Measurements from ENCODE around the gene TMCO6.

- peak in 1 of 2 donors; percentile 50 for TF ChIP-seq POLR2A (IDR thresholded peaks at IDR 0.05)
- TF ChIP-seq, protein P1, sequence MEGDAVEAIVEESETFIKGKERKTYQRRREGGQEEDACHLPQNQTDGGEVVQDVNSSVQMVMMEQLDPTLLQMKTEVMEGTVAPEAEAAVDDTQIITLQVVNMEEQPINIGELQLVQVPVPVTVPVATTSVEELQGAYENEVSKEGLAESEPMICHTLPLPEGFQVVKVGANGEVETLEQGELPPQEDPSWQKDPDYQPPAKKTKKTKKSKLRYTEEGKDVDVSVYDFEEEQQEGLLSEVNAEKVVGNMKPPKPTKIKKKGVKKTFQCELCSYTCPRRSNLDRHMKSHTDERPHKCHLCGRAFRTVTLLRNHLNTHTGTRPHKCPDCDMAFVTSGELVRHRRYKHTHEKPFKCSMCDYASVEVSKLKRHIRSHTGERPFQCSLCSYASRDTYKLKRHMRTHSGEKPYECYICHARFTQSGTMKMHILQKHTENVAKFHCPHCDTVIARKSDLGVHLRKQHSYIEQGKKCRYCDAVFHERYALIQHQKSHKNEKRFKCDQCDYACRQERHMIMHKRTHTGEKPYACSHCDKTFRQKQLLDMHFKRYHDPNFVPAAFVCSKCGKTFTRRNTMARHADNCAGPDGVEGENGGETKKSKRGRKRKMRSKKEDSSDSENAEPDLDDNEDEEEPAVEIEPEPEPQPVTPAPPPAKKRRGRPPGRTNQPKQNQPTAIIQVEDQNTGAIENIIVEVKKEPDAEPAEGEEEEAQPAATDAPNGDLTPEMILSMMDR (IDR thresholded peaks at IDR 0.05): no peak
- TF ChIP-seq POLR2AphosphoS5 (IDR thresholded peaks at IDR 0.05): peak; percentile 7 to 74 (median 61)
- TF ChIP-seq EP300 (IDR thresholded peaks at IDR 0.05): no peak
Measured at GRCh38 chr5:140664359-140665119, 25.3 kb downstream of the TMCO6 start, which contains the start of gene WDR55.

Data from suprapubic skin (tissue), 4 donors.